ENCODE results near the gene NUMB.
"Not testable (repeated sequence)": the region's sequence is repeated elsewhere in the genome, so short reads cannot be mapped to it uniquely, and the experiment has no call there.

NUMB gene

DNA sequence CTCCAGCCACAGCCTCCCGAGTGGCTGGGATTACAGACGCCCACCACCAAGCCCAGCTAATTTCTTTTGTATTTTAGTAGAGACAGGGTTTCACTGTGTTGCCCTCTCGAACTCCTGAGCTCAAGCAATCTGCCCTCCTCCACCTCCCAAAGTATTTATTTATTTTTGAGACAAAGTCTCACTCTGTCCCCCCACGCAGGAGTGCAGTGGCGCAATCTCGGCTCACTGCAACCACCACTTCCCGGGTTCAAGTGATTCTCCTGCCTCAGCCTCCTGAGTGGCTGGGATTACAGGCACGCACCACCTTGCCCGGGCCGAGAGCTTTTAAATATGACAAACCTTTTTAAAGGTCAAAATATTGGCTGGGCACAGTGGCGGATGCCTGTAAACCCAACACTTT is 14.6 kb downstream of the NUMB start:
- Histone ChIP-seq H3K4me1 (ENCODE audit: control insufficient read depth, insufficient read depth, low read length) (no peaks in the 10 kb centered on the region), H3K9ac (ENCODE audit: low read length in 2 of 2) (no peak overlapping the region), H3K4me3 (ENCODE audit: low read length in 2 of 2) (no peak overlapping the region), H3K9me3 (ENCODE audit: control insufficient read depth in 2 of 2, low read length in 2 of 2) (no peaks in the 10 kb centered on the region), H3K27me3 (ENCODE audit: control insufficient read depth in 1 of 2, insufficient read depth in 2 of 2, low read length in 2 of 2) (no peaks in the 10 kb centered on the region), H3K36me3 (ENCODE audit: control insufficient read depth in 2 of 2, insufficient read depth in 2 of 2, low read length in 2 of 2) (no peaks in the 10 kb centered on the region), H3K27ac (ENCODE audit: low read length) (no peak overlapping the region)

DNA sequence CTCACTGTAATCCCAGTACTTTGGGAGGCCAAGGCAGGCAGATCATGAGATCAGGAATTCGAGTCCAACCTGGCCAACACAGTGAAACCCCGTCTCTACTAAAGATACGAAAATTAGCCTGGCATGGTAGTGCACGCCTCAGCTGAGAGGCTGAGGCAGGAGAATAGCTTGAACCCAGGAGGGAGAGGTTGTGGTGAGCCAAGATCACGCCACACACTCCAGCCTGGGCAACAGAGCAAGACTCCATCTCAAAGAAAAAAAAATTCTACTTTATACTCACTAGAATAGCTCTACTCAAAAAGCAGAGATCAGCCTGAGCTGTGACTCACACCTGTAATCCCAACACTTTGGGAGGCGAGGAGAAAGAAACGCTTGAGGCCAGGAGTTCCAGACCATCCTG is 17.1 kb downstream of the NUMB start:
- Histone ChIP-seq H3K27ac (ENCODE audit: low read length) (no peak overlapping the region), H3K36me3 (ENCODE audit: control insufficient read depth in 2 of 2, insufficient read depth in 2 of 2, low read length in 2 of 2) (no peaks in the 10 kb centered on the region), H3K4me1 (ENCODE audit: control insufficient read depth, insufficient read depth, low read length) (no peaks in the 10 kb centered on the region), H3K27me3 (ENCODE audit: control insufficient read depth in 1 of 2, insufficient read depth in 2 of 2, low read length in 2 of 2) (no peaks in the 10 kb centered on the region), H3K9me3 (ENCODE audit: control insufficient read depth in 2 of 2, low read length in 2 of 2) (no peaks in the 10 kb centered on the region), H3K4me3 (ENCODE audit: low read length in 2 of 2) (no peak overlapping the region), H3K9ac (ENCODE audit: low read length in 2 of 2) (no peak overlapping the region)

DNA sequence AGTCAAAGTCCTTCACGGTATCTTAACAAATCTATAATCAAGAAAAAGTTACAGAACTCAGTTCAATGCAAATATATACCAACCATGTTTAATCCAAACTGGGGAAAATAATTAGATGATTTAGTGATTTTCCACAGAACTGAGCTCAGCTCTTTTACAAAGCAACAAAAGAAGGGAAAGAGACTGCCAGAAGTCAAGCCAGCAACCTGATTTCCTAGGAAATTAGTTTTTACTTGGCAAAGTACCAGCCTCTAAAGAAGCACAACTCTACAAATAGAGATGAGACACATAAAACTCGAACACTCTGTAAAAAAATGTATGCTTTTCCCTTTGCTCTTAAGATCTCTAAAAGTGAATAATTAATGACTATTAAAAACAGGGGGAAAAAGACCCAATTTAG is 19.4 kb downstream of the NUMB start:
- Histone ChIP-seq H3K4me1 (ENCODE audit: control insufficient read depth, insufficient read depth, low read length) (no peaks in the 10 kb centered on the region), H3K4me3 (ENCODE audit: low read length in 2 of 2) (no peak overlapping the region), H3K27ac (ENCODE audit: low read length) (no peak overlapping the region), H3K9me3 (ENCODE audit: control insufficient read depth in 2 of 2, low read length in 2 of 2) (no peaks in the 10 kb centered on the region), H3K36me3 (ENCODE audit: control insufficient read depth in 2 of 2, insufficient read depth in 2 of 2, low read length in 2 of 2) (no peaks in the 10 kb centered on the region), H3K27me3 (ENCODE audit: control insufficient read depth in 1 of 2, insufficient read depth in 2 of 2, low read length in 2 of 2) (no peaks in the 10 kb centered on the region), H3K9ac (ENCODE audit: low read length in 2 of 2) (no peak overlapping the region)

DNA sequence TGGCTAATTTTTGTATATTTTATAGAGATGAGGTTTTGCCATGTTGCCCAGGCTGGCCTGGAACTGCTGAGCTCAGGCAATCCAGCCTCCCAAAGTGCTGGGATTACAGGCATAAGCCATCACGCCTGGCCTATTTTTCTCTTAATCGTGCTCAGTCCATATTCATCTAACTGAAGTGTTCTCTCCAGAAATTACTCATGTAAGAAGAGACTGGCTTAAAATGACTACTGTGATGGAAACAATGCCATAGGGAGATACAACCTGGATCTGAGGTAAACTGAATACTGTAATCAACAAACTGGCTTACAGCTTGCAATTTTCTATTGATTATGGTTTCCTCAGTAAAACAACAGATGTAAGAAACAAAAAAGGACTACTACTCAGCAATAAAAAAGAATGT is 21.1 kb downstream of the NUMB start:
- H3K36me3 ChIP-seq (ENCODE audit: control insufficient read depth in 2 of 2, insufficient read depth in 2 of 2, low read length in 2 of 2): no peaks in the 10 kb centered on the region
- H3K9me3 ChIP-seq (ENCODE audit: control insufficient read depth in 2 of 2, low read length in 2 of 2): no peaks in the 10 kb centered on the region
- no peak overlapping the region for H3K27ac ChIP-seq (ENCODE audit: low read length)
- no peaks in the 10 kb centered on the region for H3K27me3 ChIP-seq (ENCODE audit: control insufficient read depth in 1 of 2, insufficient read depth in 2 of 2, low read length in 2 of 2)
- no peak overlapping the region for H3K4me3 ChIP-seq (ENCODE audit: low read length in 2 of 2)
- no peaks in the 10 kb centered on the region for H3K4me1 ChIP-seq (ENCODE audit: control insufficient read depth, insufficient read depth, low read length)
- H3K9ac ChIP-seq (ENCODE audit: low read length in 2 of 2): no peak overlapping the region

DNA sequence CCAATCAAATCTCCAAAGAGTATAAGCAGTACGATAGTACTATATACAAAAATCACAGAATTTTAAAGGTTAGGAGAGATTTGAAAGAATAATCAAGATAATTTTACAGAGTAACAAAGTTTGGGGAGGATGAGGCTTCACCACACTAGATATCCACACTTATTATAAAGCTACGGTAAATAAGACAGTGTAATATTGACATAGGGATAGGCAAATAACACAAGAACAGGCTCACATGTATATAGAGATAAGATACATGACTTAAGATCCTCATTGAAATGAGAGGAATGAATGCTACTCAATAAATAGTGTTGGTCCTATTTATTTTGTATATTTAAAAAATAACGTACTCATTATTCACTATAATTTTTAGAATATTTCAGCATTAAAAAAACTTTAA is 26.2 kb downstream of the NUMB start:
- Histone ChIP-seq H3K4me1 (ENCODE audit: control insufficient read depth, insufficient read depth, low read length) (peaks cover 6% of the 10 kb centered on the region), H3K36me3 (ENCODE audit: control insufficient read depth in 2 of 2, insufficient read depth in 2 of 2, low read length in 2 of 2) (no peaks in the 10 kb centered on the region), H3K9ac (ENCODE audit: low read length in 2 of 2) (no peak overlapping the region), H3K27me3 (ENCODE audit: control insufficient read depth in 1 of 2, insufficient read depth in 2 of 2, low read length in 2 of 2) (no peaks in the 10 kb centered on the region), H3K9me3 (ENCODE audit: control insufficient read depth in 2 of 2, low read length in 2 of 2) (no peaks in the 10 kb centered on the region), H3K4me3 (ENCODE audit: low read length in 2 of 2) (no peak overlapping the region), H3K27ac (ENCODE audit: low read length) (no peak overlapping the region)

DNA sequence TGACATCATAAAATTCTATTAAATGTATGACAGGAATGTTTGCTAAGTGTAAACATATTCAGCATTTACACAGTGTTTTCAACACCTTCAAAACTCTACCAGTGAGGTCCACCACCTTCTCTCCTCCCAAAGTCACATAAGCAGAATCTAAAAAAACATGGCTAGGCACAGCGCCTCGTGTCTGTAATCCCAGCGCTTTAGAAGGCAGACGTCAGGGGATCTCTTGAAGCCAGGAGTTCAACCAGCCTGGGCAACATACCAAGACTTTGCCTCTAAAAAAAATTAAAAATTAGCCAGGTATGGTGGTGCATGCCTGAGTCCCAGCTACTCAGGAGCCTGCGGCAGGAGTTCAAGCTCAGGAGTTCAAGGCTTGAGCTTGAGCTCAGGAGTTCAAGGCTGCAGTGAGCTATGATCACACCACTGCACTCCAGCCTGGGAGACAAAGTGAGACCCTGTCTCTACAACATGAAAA is 30.0 kb downstream of the NUMB start:
- no peak overlapping the region for H3K27ac ChIP-seq (ENCODE audit: low read length)
- no peak overlapping the region for H3K4me3 ChIP-seq (ENCODE audit: low read length in 2 of 2)
- no peaks in the 10 kb centered on the region for H3K9me3 ChIP-seq (ENCODE audit: control insufficient read depth in 2 of 2, low read length in 2 of 2)
- H3K4me1 ChIP-seq (ENCODE audit: control insufficient read depth, insufficient read depth, low read length): peaks cover 6% of the 10 kb centered on the region
- no peak overlapping the region for H3K9ac ChIP-seq (ENCODE audit: low read length in 2 of 2)
- H3K27me3 ChIP-seq (ENCODE audit: control insufficient read depth in 1 of 2, insufficient read depth in 2 of 2, low read length in 2 of 2): no peaks in the 10 kb centered on the region
- H3K36me3 ChIP-seq (ENCODE audit: control insufficient read depth in 2 of 2, insufficient read depth in 2 of 2, low read length in 2 of 2): no peaks in the 10 kb centered on the region

DNA sequence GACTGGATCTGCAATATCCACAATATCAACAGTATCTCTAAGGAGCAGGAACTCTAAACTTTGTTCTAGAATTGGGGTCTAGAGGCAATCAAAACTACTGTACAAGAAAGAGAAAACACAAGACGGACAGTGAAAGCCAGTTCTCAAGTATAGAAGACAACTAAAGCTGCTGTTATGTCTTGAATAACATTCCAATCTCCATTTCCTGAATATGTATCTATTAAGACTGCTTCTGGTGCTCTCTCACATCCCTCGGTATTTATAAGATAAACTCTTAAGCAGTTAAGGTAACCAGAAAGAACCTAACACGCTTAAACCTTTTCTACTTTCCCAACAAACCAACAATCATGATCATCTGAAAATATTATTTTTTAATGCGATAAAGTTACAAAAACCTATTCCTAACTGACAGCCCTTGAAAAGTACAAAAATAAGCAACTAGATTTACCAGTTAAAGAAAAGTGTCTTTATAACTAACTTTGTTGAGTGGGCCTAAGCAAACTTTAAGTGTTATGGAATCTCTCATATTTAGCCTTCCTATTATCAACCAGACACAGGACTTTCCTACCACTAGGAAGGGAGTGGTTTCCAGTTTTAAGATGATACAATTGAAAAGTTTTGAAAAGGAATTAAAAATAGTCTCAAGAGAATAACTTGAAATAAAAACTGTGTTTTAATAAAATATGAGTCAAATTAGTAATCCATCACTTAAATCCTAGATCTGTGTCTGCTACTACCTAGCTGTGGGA is 30.7 kb downstream of the NUMB start:
- Histone ChIP-seq H3K36me3 (ENCODE audit: control insufficient read depth in 2 of 2, insufficient read depth in 2 of 2, low read length in 2 of 2) (no peaks in the 10 kb centered on the region), H3K27ac (ENCODE audit: low read length) (no peak overlapping the region), H3K4me1 (ENCODE audit: control insufficient read depth, insufficient read depth, low read length) (peaks cover 6% of the 10 kb centered on the region)

DNA sequence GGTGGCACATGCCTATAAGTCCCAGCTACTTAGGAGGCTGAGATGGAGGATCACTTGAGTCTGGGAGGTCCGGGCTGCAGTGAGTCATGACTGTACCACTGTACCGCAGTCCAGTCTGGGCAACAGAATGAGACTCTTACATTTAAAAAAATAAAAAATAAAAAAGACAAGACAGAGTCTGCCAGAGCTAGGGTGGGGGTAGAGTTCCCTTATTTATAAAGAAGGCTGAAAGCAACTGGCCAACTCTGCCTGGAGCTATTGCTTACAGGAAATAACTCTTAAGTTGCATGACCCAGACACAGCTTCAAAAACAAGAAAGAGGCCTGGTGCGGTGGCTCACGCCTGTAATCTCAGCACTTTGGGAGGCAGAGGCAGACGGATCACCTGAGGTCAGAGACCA is 31.5 kb downstream of the NUMB start:
- Histone ChIP-seq H3K4me1 (ENCODE audit: control insufficient read depth, insufficient read depth, low read length) (peaks cover 6% of the 10 kb centered on the region), H3K27ac (ENCODE audit: low read length) (no peak overlapping the region), H3K27me3 (ENCODE audit: control insufficient read depth in 1 of 2, insufficient read depth in 2 of 2, low read length in 2 of 2) (no peaks in the 10 kb centered on the region), H3K9ac (ENCODE audit: low read length in 2 of 2) (no peak overlapping the region), H3K4me3 (ENCODE audit: low read length in 2 of 2) (no peak overlapping the region), H3K9me3 (ENCODE audit: control insufficient read depth in 2 of 2, low read length in 2 of 2) (no peaks in the 10 kb centered on the region), H3K36me3 (ENCODE audit: control insufficient read depth in 2 of 2, insufficient read depth in 2 of 2, low read length in 2 of 2) (no peaks in the 10 kb centered on the region)

More for the DNA sequence above, 30.7 kb downstream of the NUMB start:
- Histone ChIP-seq H3K4me3 (ENCODE audit: low read length in 2 of 2) (no peak overlapping the region), H3K27me3 (ENCODE audit: control insufficient read depth in 1 of 2, insufficient read depth in 2 of 2, low read length in 2 of 2) (no peaks in the 10 kb centered on the region), H3K9ac (ENCODE audit: low read length in 2 of 2) (no peak overlapping the region), H3K9me3 (ENCODE audit: control insufficient read depth in 2 of 2, low read length in 2 of 2) (no peaks in the 10 kb centered on the region)

DNA sequence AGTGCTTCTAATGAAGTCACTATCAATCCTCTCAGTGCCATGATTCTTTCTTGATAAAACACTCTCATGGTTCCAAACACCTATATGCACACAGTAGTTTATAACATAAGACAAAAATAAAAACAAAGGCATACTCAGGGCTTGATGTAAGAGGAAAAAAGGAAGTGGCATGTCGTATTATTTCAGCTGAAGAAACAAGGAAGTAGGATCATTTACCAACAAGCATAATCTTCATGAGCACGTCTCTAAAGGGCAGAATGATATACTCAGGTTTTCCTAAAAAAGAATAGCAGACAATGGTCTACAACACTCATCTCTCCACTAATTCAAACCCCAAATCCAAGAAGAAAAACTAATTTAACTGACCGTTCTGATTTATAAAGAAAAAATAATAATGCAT is 33.9 kb downstream of the NUMB start:
- Histone ChIP-seq H3K27me3 (ENCODE audit: control insufficient read depth in 1 of 2, insufficient read depth in 2 of 2, low read length in 2 of 2) (no peaks in the 10 kb centered on the region), H3K4me1 (ENCODE audit: control insufficient read depth, insufficient read depth, low read length) (peaks cover 6% of the 10 kb centered on the region), H3K27ac (ENCODE audit: low read length) (no peak overlapping the region), H3K36me3 (ENCODE audit: control insufficient read depth in 2 of 2, insufficient read depth in 2 of 2, low read length in 2 of 2) (peaks cover 3% of the 10 kb centered on the region in 2 donors), H3K9me3 (ENCODE audit: control insufficient read depth in 2 of 2, low read length in 2 of 2) (no peaks in the 10 kb centered on the region), H3K9ac (ENCODE audit: low read length in 2 of 2) (no peak overlapping the region), H3K4me3 (ENCODE audit: low read length in 2 of 2) (no peak overlapping the region)

DNA sequence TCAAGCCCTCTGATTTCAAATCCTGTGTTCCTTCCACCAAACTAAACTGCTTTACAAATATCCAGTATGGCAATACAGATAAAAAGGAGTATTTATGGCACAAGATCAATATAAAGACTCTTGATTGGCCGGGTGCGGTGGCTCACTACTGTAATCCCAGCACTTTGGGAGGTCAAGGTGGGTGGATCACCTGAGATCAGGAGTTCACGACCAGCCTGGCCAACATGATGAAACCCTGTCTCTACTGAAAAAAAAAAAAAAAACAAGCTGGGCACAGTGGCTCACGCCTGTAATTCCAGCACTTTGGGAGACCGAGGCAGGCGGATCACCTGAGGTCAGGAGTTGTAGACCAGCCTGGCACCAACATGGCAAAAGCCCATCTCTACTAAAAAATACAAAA is 35.3 kb downstream of the NUMB start:
- not testable (repeated sequence) for H3K36me3 ChIP-seq (ENCODE audit: control insufficient read depth in 2 of 2, insufficient read depth in 2 of 2, low read length in 2 of 2); H3K9ac ChIP-seq (ENCODE audit: low read length in 2 of 2); H3K27me3 ChIP-seq (ENCODE audit: control insufficient read depth in 1 of 2, insufficient read depth in 2 of 2, low read length in 2 of 2); H3K4me3 ChIP-seq (ENCODE audit: low read length in 2 of 2); H3K9me3 ChIP-seq (ENCODE audit: control insufficient read depth in 2 of 2, low read length in 2 of 2); H3K4me1 ChIP-seq (ENCODE audit: control insufficient read depth, insufficient read depth, low read length); H3K27ac ChIP-seq (ENCODE audit: low read length)

DNA sequence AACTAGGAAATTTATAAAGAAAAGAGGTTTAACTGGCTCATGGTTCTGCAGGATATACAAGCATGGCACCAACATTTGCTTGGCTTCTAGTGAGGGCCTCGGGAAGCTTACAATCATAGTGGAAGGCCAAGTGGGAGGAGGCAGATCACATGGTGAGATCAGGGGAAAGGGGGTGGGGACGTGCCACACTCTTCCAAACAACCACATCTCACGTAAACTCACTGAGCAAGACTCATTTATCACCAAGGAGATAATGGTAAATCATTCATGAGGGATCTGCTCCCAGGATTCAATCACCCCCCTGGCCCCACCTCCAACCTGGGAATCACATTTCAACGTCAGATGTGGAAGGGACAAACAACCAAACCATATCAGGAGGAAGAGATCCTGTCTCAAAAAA is 35.8 kb downstream of the NUMB start:
- H3K27me3 ChIP-seq (ENCODE audit: control insufficient read depth in 1 of 2, insufficient read depth in 2 of 2, low read length in 2 of 2): no peaks in the 10 kb centered on the region
- H3K9me3 ChIP-seq (ENCODE audit: control insufficient read depth in 2 of 2, low read length in 2 of 2): no peaks in the 10 kb centered on the region
- no peak overlapping the region for H3K9ac ChIP-seq (ENCODE audit: low read length in 2 of 2)
- no peak overlapping the region for H3K4me3 ChIP-seq (ENCODE audit: low read length in 2 of 2)
- H3K27ac ChIP-seq (ENCODE audit: low read length): no peak overlapping the region
- peaks cover 3% of the 10 kb centered on the region in 2 donors for H3K36me3 ChIP-seq (ENCODE audit: control insufficient read depth in 2 of 2, insufficient read depth in 2 of 2, low read length in 2 of 2)
- no peaks in the 10 kb centered on the region for H3K4me1 ChIP-seq (ENCODE audit: control insufficient read depth, insufficient read depth, low read length)

Measured in stomach smooth muscle (tissue), 2 donors.